ENCODE results near the gene UNC119.

UNC119 gene

GRCh38 chr17:28544402-28545140 lies 7.9 kb downstream of the UNC119 start:
- no peak for DNase-seq (ENCODE audit: low read depth)

- no peak for DNase-seq (ENCODE audit: low read depth)
Observed at GRCh38 chr17:28541439-28541838, 11.0 kb downstream of the UNC119 start.

GRCh38 chr17:28540231-28540630 lies 12.2 kb downstream of the UNC119 start:
- DNase-seq (ENCODE audit: low read depth): no peak

- DNase-seq (ENCODE audit: low read depth): no peak
Observed at GRCh38 chr17:28538296-28538895, 14.0 kb downstream of the UNC119 start.

- no peak for DNase-seq (ENCODE audit: low read depth)
Observed at GRCh38 chr17:28537219-28537610, 15.2 kb downstream of the UNC119 start.

- DNase-seq (ENCODE audit: low read depth): no peak
Observed at GRCh38 chr17:28536532-28537218, 15.7 kb downstream of the UNC119 start.

GRCh38 chr17:28534740-28535375 lies 17.6 kb downstream of the UNC119 start:
- DNase-seq (ENCODE audit: low read depth): no peak

GRCh38 chr17:28533091-28533807 lies 19.2 kb downstream of the UNC119 start:
- no peak for DNase-seq (ENCODE audit: low read depth)

GRCh38 chr17:28532050-28532960 lies 20.1 kb downstream of the UNC119 start:
- no peak for DNase-seq (ENCODE audit: low read depth)

GRCh38 chr17:28530926-28531325 lies 21.5 kb downstream of the UNC119 start:
- no peak for DNase-seq (ENCODE audit: low read depth)

GRCh38 chr17:28530250-28530649 lies 22.2 kb downstream of the UNC119 start:
- DNase-seq (ENCODE audit: low read depth): no peak

- no peak for DNase-seq (ENCODE audit: low read depth)
Observed at GRCh38 chr17:28529013-28529400, 23.4 kb downstream of the UNC119 start.

- no peak for DNase-seq (ENCODE audit: low read depth)
Observed at GRCh38 chr17:28528327-28529012, 24.0 kb downstream of the UNC119 start.

GRCh38 chr17:28527859-28528258 lies 24.6 kb downstream of the UNC119 start:
- DNase-seq (ENCODE audit: low read depth): no peak

GRCh38 chr17:28527181-28527681 lies 25.2 kb downstream of the UNC119 start:
- no peak for DNase-seq (ENCODE audit: low read depth)

- DNase-seq (ENCODE audit: low read depth): no peak
Observed at GRCh38 chr17:28526381-28526780, 26.0 kb downstream of the UNC119 start.

GRCh38 chr17:28524476-28525424 lies 27.7 kb downstream of the UNC119 start:
- no peak for DNase-seq (ENCODE audit: low read depth)

- DNase-seq (ENCODE audit: low read depth): no peak
Observed at GRCh38 chr17:28523876-28524275, 28.5 kb downstream of the UNC119 start.

GRCh38 chr17:28523186-28523585 lies 29.2 kb downstream of the UNC119 start:
- no peak for DNase-seq (ENCODE audit: low read depth)
